Measurements from ENCODE around the gene CD2AP. TPM values are rescaled to one million over a fixed set of nuclear protein-coding genes. Genes with fewer than 3 reads are reported as not detected.

CD2AP gene
- total RNA-seq, 4 donors from 2014 or later: 21.1 to 27.3 (median 22.9) TPM

DNA sequence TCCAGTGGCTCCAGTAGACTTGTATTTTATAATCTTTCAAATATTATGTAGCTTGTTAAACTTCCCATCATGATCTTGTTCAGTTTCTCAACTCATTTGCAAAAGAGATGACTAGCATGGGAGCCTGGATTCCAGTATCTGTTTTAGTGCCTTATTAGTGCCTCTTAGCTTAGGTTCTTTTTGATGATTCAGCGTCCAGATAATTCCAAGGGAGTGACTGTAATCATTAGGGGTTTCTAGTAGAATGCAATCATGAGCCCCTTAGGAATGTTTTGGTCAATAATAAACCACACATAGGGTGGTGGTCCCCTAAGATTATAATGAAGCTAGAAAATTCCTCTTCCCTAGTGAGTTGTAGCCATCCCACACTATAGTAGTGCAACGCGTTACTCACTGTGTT lies 7.0 kb downstream of the CD2AP start:
- ATAC-seq (ENCODE audit: low FRiP score) (no peak), DNase-seq (ENCODE audit: low spot score) (no peak)
- TF ChIP-seq CTCF (IDR thresholded peaks at IDR 0.05): no peak

- TF ChIP-seq CTCF (IDR thresholded peaks at IDR 0.05): no peak
- ATAC-seq (ENCODE audit: low FRiP score) (no peak), DNase-seq (ENCODE audit: low spot score) (no peak)
Observed at GRCh38 chr6:47485083-47485482, 7.5 kb downstream of the CD2AP start.

- ATAC-seq (ENCODE audit: low FRiP score): no peak
- DNase-seq (ENCODE audit: low spot score): no peak
- no peak for TF ChIP-seq CTCF (IDR thresholded peaks at IDR 0.05)
Observed at GRCh38 chr6:47485491-47486135, 8.0 kb downstream of the CD2AP start.

GRCh38 chr6:47489995-47490394 lies 12.4 kb downstream of the CD2AP start:
- TF ChIP-seq CTCF (IDR thresholded peaks at IDR 0.05): no peak
- DNase-seq (ENCODE audit: low spot score) (no peak), ATAC-seq (ENCODE audit: low FRiP score) (no peak)

DNA sequence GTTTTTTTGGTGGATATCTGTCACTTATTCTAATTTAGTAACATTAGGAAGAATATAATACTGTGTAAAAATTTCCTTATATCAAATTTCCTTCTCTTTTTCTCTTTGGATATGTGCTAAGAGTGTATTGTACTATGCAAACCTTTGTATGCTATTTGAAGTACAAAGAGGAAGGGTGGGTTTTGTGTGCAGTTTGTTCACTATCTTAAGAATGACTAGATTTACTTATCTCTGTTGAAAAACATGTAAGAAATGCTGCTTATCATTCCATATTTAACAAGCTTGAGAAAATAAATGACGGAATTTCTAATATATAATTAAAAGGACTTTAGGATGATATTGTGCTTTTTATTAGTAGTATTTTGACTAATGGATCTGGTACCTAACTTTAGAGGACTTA lies 13.1 kb downstream of the CD2AP start:
- ATAC-seq (ENCODE audit: low FRiP score): no peak
- TF ChIP-seq CTCF (IDR thresholded peaks at IDR 0.05): no peak

DNA sequence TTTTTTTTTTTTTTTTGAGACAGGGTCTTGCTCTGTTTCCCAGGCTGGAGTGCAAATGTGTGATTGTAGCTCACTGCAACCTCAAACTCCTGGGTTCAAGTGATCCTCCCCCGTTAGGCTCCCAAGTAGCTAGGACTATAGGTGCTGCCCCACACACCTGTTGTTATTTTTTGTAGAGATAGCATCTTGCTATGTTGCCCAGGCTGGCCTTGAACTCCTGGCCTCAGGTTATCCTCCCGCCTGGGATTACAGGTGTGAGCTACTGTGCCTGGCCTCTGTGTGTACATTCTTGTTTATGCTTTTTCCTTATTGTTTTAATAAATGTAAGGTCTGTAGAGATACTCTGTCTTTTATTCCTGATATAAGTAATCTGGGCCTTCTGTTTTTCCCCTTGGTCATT lies 14.8 kb downstream of the CD2AP start:
- no peak for TF ChIP-seq CTCF (IDR thresholded peaks at IDR 0.05)
- ATAC-seq (ENCODE audit: low FRiP score): no peak
- DNase-seq (ENCODE audit: low spot score): no peak

More for the DNA sequence above, 13.1 kb downstream of the CD2AP start:
- no peak for DNase-seq (ENCODE audit: low spot score)

DNA sequence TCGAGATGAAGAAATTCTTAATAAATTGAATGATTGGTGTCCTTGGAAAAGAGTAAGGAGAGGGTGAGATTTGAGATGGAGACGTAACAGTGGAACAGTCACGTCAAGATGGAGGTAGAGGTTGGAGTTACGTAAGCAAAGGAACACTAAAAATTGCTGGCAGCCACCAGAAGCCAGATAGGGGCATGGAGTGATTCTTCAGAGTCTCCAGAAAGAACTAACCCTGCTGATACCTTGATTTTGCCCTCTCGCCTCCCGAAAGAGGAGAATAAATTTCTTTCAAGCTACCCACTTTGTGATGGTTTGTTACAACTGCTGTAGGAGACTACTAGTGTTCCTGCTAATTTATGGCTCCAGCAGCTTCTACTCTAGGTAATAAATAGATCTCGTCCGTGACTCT lies 17.6 kb downstream of the CD2AP start:
- DNase-seq (ENCODE audit: low spot score): no peak
- no peak for TF ChIP-seq CTCF (IDR thresholded peaks at IDR 0.05)
- ATAC-seq (ENCODE audit: low FRiP score): no peak
